Measurements from ENCODE around the gene FAM234B.

FAM234B gene

GRCh38 chr12:12997156-12997555 is 47.0 kb upstream of the FAM234B start:
- TF ChIP-seq CTCF (IDR thresholded peaks at IDR 0.05; ENCODE audit: borderline replicate concordance, extremely low read depth, low read length, poor library complexity, severe bottlenecking) (no peak), EZH2 (IDR thresholded peaks at IDR 0.05; ENCODE audit: borderline replicate concordance, low read depth, low read length, severe bottlenecking) (no peak)
- Histone ChIP-seq H3K36me3 (ENCODE audit: insufficient read depth, low read length) (no peaks in the 10 kb centered on the region), H3K27ac (ENCODE audit: low read length) (no peak overlapping the region), H4K20me1 (ENCODE audit: insufficient read depth, low read length) (no peaks in the 10 kb centered on the region), H3K4me2 (ENCODE audit: insufficient read depth, low read length) (no peak overlapping the region), H3K9ac (ENCODE audit: low read depth, low read length) (no peak overlapping the region), H3K4me3 (ENCODE audit: low read depth in 1 of 2, low read length in 2 of 2) (no peak overlapping the region), H3K4me1 (ENCODE audit: insufficient read depth, low read length) (peaks cover 4% of the 10 kb centered on the region; the same call in 1 of the 2 replicates), H2AFZ (ENCODE audit: low read depth, low read length) (no peak overlapping the region), H3K27me3 (ENCODE audit: insufficient read depth, low read length, poor library complexity) (peaks cover 13% of the 10 kb centered on the region), H3K9me3 (ENCODE audit: insufficient read depth, low read length, severe bottlenecking) (no peaks in the 10 kb centered on the region), H3K79me2 (ENCODE audit: insufficient read depth, low read length) (no peaks in the 10 kb centered on the region)
- DNase-seq = no peak
- ATAC-seq (ENCODE audit: insufficient read depth, low read depth) = no peak

GRCh38 chr12:12997734-12998133 is 46.4 kb upstream of the FAM234B start:
- no peaks in the 10 kb centered on the region for H3K79me2 ChIP-seq (ENCODE audit: insufficient read depth, low read length)
- no peak for DNase-seq

GRCh38 chr12:12998248-12998647 is 45.9 kb upstream of the FAM234B start:
- TF ChIP-seq EZH2 (IDR thresholded peaks at IDR 0.05; ENCODE audit: borderline replicate concordance, low read depth, low read length, severe bottlenecking) (no peak), CTCF (IDR thresholded peaks at IDR 0.05; ENCODE audit: borderline replicate concordance, extremely low read depth, low read length, poor library complexity, severe bottlenecking) (no peak)
- Histone ChIP-seq H3K9me3 (ENCODE audit: insufficient read depth, low read length, severe bottlenecking) (no peaks in the 10 kb centered on the region), H4K20me1 (ENCODE audit: insufficient read depth, low read length) (no peaks in the 10 kb centered on the region), H2AFZ (ENCODE audit: low read depth, low read length) (no peak overlapping the region), H3K27me3 (ENCODE audit: insufficient read depth, low read length, poor library complexity) (peaks cover 9% of the 10 kb centered on the region), H3K4me2 (ENCODE audit: insufficient read depth, low read length) (no peak overlapping the region), H3K27ac (ENCODE audit: low read length) (no peak overlapping the region), H3K9ac (ENCODE audit: low read depth, low read length) (no peak overlapping the region), H3K36me3 (ENCODE audit: insufficient read depth, low read length) (no peaks in the 10 kb centered on the region), H3K79me2 (ENCODE audit: insufficient read depth, low read length) (no peaks in the 10 kb centered on the region), H3K4me1 (ENCODE audit: insufficient read depth, low read length) (no peaks in the 10 kb centered on the region), H3K4me3 (ENCODE audit: low read depth in 1 of 2, low read length in 2 of 2) (no peak overlapping the region)
- no peak for DNase-seq
- ATAC-seq (ENCODE audit: insufficient read depth, low read depth) = no peak

More at GRCh38 chr12:12997734-12998133, 46.4 kb upstream of the FAM234B start:
- no peak overlapping the region for H3K27ac ChIP-seq (ENCODE audit: low read length)
- H3K4me3 ChIP-seq (ENCODE audit: low read depth in 1 of 2, low read length in 2 of 2) = no peak overlapping the region
- peaks cover 9% of the 10 kb centered on the region for H3K27me3 ChIP-seq (ENCODE audit: insufficient read depth, low read length, poor library complexity)
- ATAC-seq (ENCODE audit: insufficient read depth, low read depth) = no peak
- no peaks in the 10 kb centered on the region for H3K36me3 ChIP-seq (ENCODE audit: insufficient read depth, low read length)
- H3K9ac ChIP-seq (ENCODE audit: low read depth, low read length) = no peak overlapping the region
- H2AFZ ChIP-seq (ENCODE audit: low read depth, low read length) = no peak overlapping the region
- H4K20me1 ChIP-seq (ENCODE audit: insufficient read depth, low read length) = no peaks in the 10 kb centered on the region
- H3K4me1 ChIP-seq (ENCODE audit: insufficient read depth, low read length) = peaks cover 1% of the 10 kb centered on the region; the same call in 1 of the 2 replicates
- no peaks in the 10 kb centered on the region for H3K9me3 ChIP-seq (ENCODE audit: insufficient read depth, low read length, severe bottlenecking)
- TF ChIP-seq EZH2 (IDR thresholded peaks at IDR 0.05; ENCODE audit: borderline replicate concordance, low read depth, low read length, severe bottlenecking) = no peak
- no peak for TF ChIP-seq CTCF (IDR thresholded peaks at IDR 0.05; ENCODE audit: borderline replicate concordance, extremely low read depth, low read length, poor library complexity, severe bottlenecking)
- no peak overlapping the region for H3K4me2 ChIP-seq (ENCODE audit: insufficient read depth, low read length)
